SW 1271 (cell line): ENCODE results near the gene STXBP6.

Source experiments
- DNase-seq, 2 experiments: peaks; one replicate each; lab custom pipeline; 2025; lab: John Stamatoyannopoulos, UW

STXBP6 gene

DNA sequence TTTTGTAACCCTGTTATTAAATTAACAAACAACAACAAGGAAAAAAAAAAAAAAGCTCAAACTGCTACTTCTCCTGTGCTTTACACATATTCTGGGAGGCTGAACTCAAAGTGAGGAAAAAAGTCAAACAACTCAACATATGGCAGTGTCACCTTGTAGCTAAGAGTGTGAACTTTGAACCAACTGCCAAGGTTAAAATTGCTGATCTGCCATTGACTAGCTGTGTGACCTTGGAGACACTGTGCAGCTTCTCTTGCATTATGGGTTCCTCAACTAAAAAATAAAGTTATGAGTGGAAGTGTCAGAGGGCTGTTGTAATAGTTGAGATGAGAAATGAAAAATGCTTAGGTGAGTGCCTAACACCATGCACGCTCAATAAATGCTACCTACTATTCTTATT, 34.2 kb downstream of the STXBP6 start:
- no peak for DNase-seq

DNA sequence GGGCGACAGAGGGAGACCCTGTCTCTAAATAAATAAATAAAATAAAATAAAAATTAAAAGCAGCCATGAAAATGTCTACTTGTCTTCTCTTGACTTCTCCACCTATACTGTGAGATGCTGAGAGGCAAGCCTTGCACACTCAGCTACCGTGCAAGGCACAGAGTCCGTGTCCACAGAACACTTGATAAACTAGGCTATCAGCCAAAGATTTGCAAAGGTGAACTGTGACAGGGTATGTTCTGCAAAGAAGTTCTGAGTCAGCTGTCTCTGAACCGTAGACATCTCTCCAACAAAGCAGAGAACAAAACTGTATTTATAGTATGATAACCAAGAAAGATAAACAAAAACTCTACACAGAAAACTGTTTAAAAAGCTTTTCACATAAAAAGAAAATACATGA, 35.5 kb downstream of the STXBP6 start:
- no peak for DNase-seq

- DNase-seq: no peak
Measured at GRCh38 chr14:25011095-25011494, 38.9 kb downstream of the STXBP6 start.

GRCh38 chr14:25010471-25010870, 39.5 kb downstream of the STXBP6 start:
- DNase-seq: no peak

- peak; percentile 31 to 44 for DNase-seq
Measured at GRCh38 chr14:25009891-25010290, 40.1 kb downstream of the STXBP6 start.

DNA sequence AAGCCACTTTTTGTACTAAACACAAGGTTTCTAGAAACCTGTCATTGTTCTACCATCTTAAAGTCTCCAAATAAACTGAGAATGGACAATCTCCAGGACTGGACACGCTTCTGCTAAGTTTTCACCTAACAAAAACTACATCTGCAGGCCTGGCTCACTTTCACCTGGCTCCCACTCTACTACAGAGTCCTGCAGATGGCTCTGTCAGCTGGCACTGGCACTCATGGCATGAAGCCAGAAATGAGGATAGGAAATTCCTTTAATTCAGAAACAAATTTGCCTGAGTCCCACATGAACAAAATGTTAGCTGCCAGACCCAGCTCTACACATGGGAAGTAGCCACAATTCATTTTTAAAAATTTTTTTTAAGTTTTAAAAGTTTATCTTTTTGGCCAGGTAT, 42.1 kb downstream of the STXBP6 start:
- DNase-seq: no peak

- peak; percentile 80 to 92 for DNase-seq
Measured at GRCh38 chr14:25006961-25007795, 42.8 kb downstream of the STXBP6 start.

DNA sequence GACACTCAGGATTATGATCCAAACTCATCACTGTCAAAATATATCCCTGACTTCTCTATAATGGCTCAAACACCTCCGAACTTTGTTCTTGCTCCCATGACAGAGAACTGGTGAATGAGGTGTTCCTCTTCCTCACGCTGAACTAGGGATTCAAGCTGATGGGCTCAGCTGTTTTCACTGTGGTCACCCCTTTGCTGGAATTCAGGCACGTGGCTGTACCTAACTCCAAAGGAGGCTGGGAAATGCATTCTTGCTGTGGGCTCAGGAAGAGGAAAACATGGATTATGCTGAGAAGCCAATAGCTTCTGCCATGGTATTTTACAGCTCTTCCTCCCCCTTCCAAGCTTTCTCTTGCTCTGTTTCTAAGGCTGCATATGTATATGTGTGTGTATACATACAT, 43.9 kb downstream of the STXBP6 start:
- no peak for DNase-seq

GRCh38 chr14:25004389-25004809, 45.5 kb downstream of the STXBP6 start:
- no peak for DNase-seq

DNA sequence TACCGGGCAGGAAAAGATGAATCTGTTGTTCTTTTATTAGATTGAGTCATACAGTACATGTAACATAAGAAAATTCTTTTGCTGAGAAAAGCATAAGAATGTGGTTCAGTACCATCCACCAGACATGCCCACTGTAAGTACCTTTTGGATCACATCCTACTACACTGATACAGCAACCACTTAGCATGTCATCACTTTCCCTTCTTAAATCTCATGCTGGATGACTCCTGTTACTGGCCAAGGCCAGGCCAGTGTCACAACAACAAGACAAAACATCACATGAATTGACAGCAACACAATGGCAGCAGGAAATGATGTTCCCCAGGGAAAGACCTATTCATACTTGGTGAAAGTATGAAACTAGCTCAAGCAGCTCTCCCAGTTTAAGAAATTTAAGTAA, 46.4 kb downstream of the STXBP6 start:
- DNase-seq: no peak

GRCh38 chr14:25001601-25002000, 48.3 kb downstream of the STXBP6 start:
- DNase-seq: no peak

GRCh38 chr14:25001156-25001555, 48.8 kb downstream of the STXBP6 start:
- peak in 1 of 2 experiments; percentile 12 for DNase-seq

GRCh38 chr14:24999157-24999556, 50.8 kb downstream of the STXBP6 start:
- no peak for DNase-seq

- DNase-seq: no peak
Measured at GRCh38 chr14:24996930-24997725, 52.8 kb downstream of the STXBP6 start.

DNA sequence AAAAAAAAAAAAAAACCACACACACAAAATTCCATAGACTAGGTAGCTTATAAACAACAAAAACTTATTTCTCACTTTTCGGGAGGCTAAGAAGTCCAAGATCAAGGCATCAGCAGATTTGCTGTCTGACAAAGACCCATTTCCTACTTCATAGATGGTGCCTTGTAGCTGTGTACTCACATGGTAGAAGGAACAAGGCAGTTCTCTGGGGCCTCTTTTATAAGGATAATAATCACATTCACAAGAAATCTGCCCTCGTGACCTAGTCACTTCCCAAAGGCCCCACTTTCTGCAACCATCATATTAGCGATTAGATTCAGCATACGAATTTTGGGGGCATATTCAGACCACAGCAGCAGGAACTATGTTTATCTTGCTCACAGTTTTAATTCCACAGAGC, 54.9 kb downstream of the STXBP6 start:
- no peak for DNase-seq

GRCh38 chr14:24993631-24994030, 56.3 kb downstream of the STXBP6 start:
- no peak for DNase-seq

- no peak for DNase-seq
Measured at GRCh38 chr14:24992624-24993360, 57.2 kb downstream of the STXBP6 start.

DNA sequence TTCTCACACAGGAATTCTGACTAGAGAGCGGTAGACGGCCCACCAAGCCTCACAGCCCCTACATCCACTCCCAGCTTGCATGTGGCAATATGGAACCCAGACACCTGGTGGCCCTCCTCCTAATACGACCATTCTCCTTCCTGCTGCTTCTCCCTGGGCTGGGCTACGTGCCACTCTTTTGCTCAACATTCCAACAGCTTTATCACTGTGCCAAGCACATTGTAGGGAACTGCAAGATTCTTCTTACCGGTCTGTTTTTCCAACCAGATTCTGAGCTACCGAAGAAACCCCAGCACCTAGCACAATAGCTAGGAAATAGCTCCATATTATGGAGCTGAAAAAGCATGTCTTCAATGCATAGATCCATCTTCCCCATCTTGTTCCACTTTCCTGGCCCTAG, 58.1 kb downstream of the STXBP6 start:
- no peak for DNase-seq

- no peak for DNase-seq
Measured at GRCh38 chr14:24991288-24991687, 58.7 kb downstream of the STXBP6 start.

DNA sequence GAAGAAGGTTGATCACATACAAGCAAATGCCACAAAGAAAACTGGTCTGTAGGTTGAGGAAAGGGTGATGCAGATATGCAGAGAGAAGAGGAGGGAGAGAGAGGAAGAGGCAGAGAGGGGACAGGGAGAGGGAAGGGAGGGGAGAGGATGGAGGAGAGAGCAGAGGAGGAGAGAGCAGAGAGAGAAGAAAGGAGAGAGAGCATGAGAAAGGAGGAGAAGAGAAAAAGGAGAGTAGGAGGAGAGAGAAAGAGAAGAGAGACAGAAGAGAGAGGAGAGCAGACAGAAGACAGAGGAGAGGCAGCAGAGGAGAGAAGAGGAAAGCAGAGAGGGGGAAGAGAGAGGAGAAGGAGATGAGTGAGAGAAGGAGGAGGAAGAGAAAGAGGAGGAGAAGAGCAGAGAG, 59.2 kb downstream of the STXBP6 start:
- DNase-seq: no peak

DNA sequence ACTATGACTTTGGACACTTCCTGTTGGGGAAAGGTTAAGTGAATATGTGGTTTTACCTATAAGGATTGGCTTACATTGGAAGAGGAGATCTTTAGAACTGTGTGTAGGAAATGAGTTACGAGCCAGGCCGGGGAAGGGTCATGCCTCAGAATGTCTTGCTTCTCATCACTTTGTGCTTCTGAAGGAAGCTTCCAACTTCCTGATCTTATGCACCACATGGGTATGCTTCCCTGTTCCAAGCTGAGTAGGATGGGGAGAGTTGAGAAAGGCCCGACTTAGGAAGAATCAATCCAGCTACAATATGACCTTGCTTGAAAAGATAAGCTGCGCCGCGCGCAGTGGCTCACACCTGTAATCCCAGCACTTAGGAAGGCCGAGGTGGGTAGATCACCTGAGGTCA, 59.9 kb downstream of the STXBP6 start:
- no peak for DNase-seq

DNA sequence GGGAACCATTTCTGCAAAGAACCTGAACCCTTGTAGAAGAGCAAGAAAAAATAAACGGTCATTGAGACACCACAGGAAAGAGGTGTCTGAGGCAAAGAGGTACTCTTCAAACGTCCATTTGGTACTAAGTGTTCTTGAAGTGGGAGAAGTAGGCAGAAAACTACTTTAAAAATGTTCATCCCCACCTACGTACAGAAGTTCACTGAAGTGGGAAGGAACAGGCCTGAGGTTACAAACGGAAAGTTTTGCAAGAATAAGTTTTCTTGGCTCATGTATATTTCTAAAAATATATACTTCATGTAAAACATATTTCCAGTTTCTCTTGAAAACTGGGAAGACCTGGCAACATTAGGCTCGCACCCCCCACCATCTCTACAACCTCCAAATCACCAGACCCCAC, 61.2 kb downstream of the STXBP6 start:
- DNase-seq: no peak
